D721Med (cell line): ENCODE measurements around the gene RHOBTB1.

ENCODE experiments used
- DNase-seq: peaks from one replicate; pipeline ENCODE4 v3.0.0; 2011; ENCODE audit warnings: low spot score; ENCODE audit not compliant: insufficient read length
- FAIRE-seq: peaks from 2 replicates; lab custom pipeline; 2011; peaks lifted over from hg19 to GRCh38; lab: Jason Lieb, UNC
- CTCF ChIP-seq: IDR thresholded peaks from 2 replicates; pipeline ENCODE4 v1.5.1; 2012; ENCODE audit warnings: mild to moderate bottlenecking, control low read depth; ENCODE audit not compliant: insufficient read depth; ENCODE audit errors: missing control alignments

RHOBTB1 gene

DNA sequence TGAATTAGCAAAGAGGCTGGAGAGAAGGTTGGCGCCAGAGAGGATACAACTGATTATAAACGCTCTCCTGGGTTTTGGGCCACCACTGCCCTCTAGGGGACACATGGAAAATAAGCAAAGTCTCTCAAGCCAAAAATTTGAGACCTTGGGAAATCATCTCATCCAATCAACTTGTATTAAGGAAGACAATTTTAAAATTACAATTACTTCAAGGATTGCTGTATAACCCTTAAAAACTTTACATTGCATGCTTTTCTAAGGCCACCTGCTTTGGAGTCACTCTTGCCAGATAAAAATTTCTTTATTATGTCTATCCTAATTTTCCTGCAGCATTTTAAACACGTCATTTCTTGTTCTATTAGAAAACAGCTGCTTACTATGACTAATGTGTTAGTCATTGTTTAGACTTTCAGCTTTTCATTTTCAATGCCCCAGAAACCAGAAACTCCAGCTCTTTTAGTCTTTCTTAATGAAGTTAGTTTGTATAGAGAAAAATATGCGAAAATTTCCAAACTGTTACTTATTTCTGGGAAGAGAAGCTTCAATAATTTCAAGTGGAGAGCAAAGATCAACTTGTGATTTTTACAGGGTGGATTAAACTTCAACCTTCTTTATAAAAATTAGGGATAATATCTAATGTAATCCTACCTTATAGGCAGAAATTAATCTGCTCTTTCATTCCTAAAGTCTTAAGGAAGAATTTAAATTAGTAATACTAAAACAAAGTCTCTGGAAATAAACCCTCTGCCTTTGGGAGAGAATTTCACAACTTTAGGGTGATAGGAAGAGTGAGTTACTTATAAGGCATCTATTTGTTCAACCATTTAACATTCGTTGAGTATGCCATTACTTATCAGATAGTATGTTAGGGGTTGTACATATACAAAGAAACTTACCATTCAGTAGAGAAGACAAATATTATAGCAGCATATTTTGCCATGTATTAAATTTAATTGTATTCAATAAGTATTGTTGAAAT is 20.6 kb upstream of the RHOBTB1 start:
- TF ChIP-seq CTCF = peak; percentile 84
- peak; percentile 16 for DNase-seq
- peak; percentile 86 for FAIRE-seq

GRCh38 chr10:60963441-60964256 is 19.7 kb upstream of the RHOBTB1 start:
- DNase-seq (no peak), FAIRE-seq (no peak)
- TF ChIP-seq CTCF = no peak

DNA sequence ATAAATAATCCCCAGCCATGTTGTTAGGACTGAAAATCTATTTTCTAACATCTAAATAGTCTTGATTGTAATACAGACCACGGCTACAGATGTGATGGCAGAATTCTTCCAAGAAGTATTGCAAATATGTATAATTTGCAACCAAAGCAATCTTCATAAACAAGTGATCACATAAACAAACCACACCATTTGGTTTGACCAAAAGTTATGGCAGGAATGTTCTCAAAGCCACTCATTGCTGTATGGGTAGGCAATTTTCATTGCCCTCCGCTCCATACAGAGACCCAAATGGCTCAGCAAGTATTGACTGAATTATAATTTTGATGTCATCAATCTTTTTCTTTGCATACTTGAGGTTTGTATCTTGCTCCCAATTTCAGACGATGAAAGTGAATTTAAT is 19.0 kb upstream of the RHOBTB1 start:
- TF ChIP-seq CTCF = no peak
- DNase-seq (no peak), FAIRE-seq (no peak)

- FAIRE-seq = no peak
- no peak for TF ChIP-seq CTCF
- no peak for DNase-seq
Measured at GRCh38 chr10:60960913-60961312, 16.9 kb upstream of the RHOBTB1 start.

DNA sequence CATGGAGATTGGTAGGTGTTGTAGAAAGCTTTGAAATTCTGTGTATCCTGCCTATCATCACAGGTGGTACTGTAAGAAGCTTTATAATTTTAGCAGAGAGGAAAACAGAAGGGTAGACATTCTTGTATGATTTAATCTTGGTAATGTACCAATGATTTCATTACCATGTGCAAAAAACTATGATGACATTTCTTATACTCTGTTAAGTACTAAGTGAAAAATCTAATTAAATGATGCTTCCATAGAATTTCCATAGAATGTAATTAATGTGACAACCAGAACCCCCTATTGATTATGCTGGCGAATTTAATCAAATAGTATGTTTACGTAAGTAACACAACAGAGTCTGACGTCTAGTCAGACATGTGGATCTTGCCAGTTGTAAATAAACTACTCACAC is 16.0 kb upstream of the RHOBTB1 start:
- TF ChIP-seq CTCF = no peak
- FAIRE-seq (no peak), DNase-seq (no peak)

- FAIRE-seq (no peak), DNase-seq (no peak)
- TF ChIP-seq CTCF = no peak
Measured at GRCh38 chr10:60958892-60959601, 15.1 kb upstream of the RHOBTB1 start.
